ENCODE measurements around the gene EPHB2. TPM values are rescaled to one million over a fixed set of nuclear protein-coding genes. Genes with fewer than 3 reads are reported as not detected.

The EPHB2 gene
- total and polyA plus RNA-seq, 3 donors from 2014 or later = 7.7 to 9.4 (median 8.2) TPM

Small RNAs within 50 kb of the gene (microRNA-seq; reads per million reads assigned to microRNA genes)
- 0 reads per million in 2 donors for gene MIR4253 (ENCODE audit: borderline number of aligned reads in 2 of 2, borderline replicate concordance in 1 of 2)
- gene MIR4684 (ENCODE audit: borderline number of aligned reads in 2 of 2, borderline replicate concordance in 1 of 2) = 0 reads per million in 2 donors

Small RNAs within 50 kb of the gene (small RNA-seq; reads per million reads assigned to genes)
- 0 reads per million in 2 donors for gene MIR4253
- gene MIR4684 = 0 reads per million in 2 donors

Other genes with a start within 250 kb of the EPHB2 start
- gene EPHA8, start 147.3 kb upstream of the EPHB2 start, total RNA-seq = 1 to 10 TPM; 5.2 to 6.0 TPM
- 2.3 TPM for gene EPHA8, start 147.3 kb upstream of the EPHB2 start, polyA plus RNA-seq (ENCODE audit: insufficient read depth, low read depth, low replicate concordance)
- 10 to 100 TPM in 1 of 2 donors, 1 to 10 TPM in 1; 8.7 to 29.8 TPM for gene C1QA, start 74.2 kb upstream of the EPHB2 start, total RNA-seq
- gene C1QA, start 74.2 kb upstream of the EPHB2 start, polyA plus RNA-seq (ENCODE audit: insufficient read depth, low read depth, low replicate concordance) = 142 TPM
- 10 to 100 TPM in 1 of 2 donors, 1 to 10 TPM in 1; 8.6 to 36.8 TPM for gene C1QC, start 67.2 kb upstream of the EPHB2 start, total RNA-seq
- 108 TPM for gene C1QC, start 67.2 kb upstream of the EPHB2 start, polyA plus RNA-seq (ENCODE audit: insufficient read depth, low read depth, low replicate concordance)
- gene C1QB, start 57.6 kb upstream of the EPHB2 start, total RNA-seq = 10 to 100 TPM; 16.8 to 66.0 TPM
- 155 TPM for gene C1QB, start 57.6 kb upstream of the EPHB2 start, polyA plus RNA-seq (ENCODE audit: insufficient read depth, low read depth, low replicate concordance)

All from testis (tissue), 3 donors.